Central memory CD4-positive, alpha-beta T cell (primary cell): ENCODE measurements around the gene RNF114.
"Not testable (repeated sequence)": the region's sequence is repeated elsewhere in the genome, so short reads cannot be mapped to it uniquely, and the experiment has no call there.

ENCODE experiments used
- DNase-seq: peaks from one replicate; pipeline ENCODE4 v3.0.0; 2022

RNF114 gene

DNA sequence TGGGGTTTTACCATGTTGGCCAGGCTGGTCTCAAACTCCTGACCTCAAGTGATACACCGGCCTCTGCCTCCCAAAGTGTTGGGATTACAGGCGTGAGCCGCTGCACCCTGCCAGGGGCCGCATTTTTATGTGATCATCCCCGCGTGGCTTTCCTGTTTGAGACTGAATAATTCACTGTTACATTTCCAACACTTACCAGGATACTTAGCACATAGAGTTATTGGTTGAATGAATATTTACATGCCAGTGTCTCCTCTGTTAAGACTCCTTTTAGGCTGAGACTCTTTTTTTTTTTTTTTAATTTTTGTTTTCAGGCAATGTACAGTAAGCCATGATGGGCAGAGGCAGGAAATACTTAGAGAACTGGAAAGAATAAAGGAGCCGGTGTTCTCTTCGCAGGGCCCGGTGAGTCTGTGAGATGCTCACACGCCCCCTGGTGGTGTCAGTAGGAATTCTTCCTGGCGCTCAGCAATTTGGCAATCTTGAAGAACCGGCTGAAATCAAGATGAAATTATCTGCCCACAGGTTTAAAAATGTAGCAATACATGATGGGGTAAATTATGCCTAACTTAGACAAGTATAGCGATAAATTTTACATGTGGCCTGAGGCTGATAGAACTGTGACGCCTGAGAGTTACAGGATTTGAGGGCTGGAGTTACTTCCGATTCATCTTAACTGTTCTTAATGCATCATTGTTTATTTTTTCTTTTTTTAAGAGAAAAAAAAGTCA lies 7.6 kb upstream of the RNF114 start:
- peak; percentile 73 for DNase-seq

DNA sequence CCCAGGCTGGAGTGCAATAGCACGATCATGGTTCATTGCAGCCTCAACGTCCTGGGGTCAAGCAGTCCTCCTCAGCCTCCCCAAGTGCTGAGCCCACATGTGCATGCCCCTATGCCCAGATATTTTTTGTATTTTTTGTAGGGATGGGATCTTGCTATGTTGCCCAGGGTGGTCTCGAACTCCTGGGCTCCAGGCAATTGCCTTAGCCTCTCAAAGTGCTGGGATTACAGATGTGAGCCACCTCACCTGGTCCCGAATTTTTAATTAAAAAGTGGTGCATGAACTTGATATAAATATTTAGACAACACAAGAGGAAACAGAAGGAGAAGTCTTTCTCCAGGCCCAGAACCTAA lies 7.1 kb upstream of the RNF114 start:
- no peak for DNase-seq

DNA sequence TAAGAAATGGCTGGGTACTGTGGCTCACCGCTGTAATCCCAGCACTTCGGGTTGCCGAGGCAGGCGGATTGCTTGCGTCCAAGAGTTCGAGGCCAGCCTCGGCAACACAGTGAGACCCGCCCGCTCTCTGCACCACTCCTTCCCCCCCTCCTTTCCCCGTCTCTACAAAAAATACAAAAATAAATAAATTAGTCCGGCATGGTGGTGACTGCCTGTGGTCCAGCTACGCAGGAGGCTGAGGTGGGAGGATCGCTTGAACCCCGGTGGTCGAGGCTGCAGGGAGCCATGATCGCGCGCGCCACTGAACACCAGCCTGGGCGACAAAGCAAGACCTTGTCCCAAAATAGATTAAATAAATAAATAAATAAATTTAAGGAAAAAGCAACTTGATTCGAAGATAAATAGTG lies 448 bp upstream of the RNF114 start:
- DNase-seq: no peak

DNA sequence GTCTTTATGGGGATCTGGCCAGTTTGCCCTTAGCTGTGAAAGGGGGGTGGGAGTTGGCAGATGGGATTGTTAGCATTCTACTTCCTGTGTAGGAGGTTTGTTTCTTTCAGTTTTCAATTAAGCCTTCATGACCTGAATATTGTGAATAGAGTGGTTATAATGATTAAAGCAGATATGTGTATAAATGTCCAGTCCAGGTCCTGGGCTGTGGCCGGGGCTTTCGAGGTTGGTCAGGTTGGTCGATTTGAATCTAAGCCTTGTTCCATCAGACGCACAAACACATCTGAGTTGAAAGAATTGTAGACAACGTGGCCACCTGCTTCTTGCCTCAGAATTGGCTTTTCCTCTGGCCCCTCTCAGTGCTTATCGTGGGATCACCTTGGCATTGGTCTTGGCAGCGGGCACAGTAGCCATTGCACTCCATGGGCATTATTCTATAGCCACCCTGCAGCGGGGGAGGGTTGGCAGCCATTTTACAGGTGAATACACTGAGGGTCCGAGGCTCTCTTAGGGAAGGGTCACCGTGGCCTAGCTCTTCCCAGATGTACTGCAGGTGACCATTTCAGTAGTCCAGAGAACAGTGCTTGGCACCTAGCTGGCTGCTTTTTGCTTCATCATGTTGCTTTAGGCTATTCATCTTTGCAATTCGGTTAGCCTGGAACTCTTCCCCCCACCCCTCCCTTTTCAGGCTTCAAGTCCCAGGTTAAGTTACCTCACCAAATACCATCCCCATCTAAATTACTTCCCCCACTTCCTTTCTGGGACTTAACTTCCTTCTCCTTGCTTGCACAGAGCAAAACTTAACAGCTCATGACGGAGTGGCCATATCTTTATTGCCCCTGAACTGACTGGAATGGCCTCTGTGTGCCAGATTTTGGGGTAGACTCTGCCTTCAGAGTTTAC lies 1.1 kb downstream of the RNF114 start:
- no peak for DNase-seq

DNA sequence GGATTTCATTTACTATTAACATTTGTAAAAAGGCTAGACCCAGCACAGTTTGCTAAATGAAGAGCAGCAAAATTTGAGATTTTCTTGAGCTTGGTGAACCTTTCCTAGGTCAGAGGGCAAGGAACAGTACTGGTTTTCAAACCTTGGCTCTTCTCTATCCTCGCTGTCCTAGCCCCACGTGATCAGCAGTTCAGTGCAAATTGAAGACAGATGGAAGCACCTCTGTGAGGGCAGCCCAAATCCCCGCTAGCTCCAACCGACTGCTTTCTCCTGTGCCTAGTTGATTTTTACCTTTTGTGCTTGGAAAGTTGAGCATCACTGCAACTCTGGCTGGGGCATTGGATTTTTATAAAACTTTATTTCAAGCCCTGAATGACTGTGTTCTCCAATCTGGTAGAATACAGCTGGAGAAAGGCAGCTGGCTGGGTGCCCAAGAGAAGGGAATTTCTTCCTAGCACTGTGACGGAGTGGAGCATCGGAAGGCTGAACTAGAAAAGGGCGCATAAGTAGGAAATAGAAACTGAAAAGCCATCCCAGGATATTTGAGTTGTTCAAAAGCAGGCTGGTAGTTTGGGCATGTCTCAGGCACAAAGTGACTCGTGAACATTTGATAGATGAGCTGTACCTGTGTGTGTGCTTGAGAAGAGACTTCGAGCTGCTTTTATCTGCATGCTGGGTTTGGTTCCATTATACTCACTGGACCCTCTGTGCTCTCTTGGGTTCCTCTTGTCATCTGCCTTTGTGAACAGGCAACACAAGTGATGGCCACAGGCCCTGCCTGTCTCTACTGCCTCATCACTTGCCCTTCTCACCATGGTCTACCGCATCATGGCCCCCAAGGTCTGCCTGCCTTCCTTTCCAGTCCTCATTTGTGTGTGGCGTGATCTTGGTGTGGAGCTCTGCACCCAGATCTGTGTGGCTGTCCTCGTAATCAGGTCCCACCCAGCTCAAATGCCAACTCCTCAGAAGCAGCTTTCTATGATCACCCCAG lies 2.3 kb downstream of the RNF114 start:
- DNase-seq: no peak

DNA sequence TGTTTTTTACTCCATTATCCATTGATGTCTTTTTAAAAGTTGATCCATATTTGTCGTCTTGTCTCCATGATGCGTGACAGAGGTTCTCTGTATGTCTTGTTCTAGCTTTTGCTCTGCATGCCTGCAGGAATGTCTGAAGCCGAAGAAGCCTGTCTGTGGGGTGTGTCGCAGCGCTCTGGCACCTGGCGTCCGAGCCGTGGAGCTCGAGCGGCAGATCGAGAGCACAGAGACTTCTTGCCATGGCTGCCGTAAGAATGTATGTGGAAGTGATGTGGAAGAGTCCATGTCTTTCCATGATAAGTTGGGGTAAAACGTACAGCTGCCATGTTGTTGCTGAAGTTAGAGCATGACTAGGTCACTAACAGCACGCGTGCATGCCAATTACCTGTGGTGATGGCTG lies 5.3 kb downstream of the RNF114 start:
- DNase-seq: no peak

DNA sequence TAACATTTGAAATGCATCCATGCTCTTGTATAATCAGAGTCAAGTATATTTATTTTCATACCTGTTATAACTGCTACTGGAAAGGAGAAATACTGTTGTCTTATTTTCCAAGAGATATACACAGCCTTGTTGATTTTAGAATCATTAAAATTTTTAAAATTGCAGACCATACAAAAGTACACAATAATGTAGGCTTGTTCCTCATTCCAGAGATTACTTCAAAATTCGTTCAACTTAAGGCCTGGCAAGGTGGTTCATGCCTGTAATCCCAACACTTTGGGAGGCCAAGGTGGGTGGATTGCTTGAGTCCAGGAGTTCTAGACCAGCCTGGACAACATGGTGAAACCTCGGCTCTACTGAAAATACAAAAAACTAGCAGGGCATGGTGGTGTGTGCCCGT lies 6.1 kb downstream of the RNF114 start:
- DNase-seq: no peak

DNA sequence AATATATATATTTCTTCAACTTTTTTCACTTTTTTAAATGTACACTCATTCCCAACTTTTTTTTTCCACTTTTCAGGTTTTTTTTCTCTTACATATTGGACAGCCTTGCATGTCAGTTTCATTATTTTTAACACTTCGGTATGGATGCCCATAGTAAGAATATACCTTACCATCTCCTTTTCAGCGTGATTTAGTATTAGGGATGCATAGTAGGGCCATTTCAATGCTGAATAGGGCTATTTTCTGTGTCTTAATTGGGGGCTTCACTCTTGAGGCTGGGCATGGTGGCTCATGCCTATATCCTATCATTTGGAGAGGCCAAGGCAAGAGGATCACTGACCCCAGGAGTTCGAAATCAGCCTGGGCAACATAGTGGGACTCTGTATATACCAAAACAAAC lies 6.7 kb downstream of the RNF114 start:
- no peak for DNase-seq

DNA sequence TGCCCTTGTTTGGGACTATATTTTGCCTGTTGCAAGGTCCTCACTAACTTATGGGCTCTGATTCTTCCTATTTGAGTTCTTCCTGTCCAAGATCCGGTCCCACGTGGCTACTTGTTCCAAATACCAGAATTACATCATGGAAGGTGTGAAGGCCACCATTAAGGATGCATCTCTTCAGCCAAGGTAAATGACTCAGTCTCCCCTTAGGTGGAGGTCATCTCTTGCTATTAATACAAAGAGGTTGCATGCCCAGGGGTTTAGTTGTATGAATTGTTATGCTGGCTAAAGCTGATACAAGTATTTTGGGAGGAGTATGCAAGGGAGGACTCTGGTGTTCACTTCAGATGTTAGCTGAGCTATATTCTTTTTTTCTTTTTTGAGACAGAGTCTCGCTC lies 9.1 kb downstream of the RNF114 start:
- DNase-seq: no peak

DNA sequence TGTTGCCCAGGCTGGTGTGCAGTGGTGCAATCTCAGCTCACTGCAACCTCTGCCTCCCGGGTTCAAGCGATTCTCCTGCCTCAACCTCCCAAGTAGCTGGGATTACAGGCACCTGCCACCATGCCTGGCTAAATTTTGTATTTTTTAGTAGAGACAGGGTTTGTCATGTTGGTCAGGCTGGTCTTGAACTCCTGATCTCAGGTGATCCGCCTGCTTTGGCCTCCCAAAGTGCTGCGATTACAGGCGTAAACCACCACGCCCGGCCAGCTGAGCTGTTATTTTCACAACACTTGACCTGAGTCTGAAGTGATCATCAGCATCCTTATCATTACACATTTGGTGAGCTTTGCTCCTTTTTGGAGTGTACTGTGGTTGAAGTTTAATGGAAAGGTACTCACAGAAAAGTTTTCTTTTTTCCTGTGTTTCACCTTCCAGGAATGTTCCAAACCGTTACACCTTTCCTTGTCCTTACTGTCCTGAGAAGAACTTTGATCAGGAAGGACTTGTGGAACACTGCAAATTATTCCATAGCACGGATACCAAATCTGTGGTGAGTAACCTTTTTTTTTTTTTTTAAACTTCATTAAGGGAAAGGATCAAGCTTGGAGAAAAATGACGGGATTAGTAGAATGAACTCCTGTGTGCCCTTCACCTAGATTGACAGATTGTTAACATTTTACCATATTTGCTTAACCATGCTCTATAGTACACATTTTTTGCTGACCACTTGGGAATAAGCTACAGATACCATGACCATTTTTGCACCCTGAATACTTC lies 9.7 kb downstream of the RNF114 start:
- DNase-seq: no peak

DNA sequence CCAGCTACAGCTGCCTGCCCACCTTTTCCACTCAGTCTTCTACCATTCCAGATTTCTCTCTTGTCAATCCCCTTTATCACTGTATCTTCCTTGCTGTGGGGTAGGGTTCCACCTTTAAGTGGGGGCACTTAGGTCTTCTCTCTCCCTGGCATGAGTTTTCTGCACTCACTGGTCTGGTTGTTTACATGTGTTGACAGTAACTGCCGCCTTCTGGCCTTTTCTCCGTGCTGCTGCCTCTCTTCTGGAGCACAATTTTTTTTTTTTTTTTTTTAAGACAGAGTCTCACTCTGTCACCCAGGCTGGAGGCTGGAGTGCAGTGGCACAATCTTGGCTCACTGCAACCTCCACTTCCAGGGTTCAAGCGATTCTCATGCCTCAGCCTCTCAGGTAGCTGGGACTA lies 12.0 kb downstream of the RNF114 start:
- no peak for DNase-seq

DNA sequence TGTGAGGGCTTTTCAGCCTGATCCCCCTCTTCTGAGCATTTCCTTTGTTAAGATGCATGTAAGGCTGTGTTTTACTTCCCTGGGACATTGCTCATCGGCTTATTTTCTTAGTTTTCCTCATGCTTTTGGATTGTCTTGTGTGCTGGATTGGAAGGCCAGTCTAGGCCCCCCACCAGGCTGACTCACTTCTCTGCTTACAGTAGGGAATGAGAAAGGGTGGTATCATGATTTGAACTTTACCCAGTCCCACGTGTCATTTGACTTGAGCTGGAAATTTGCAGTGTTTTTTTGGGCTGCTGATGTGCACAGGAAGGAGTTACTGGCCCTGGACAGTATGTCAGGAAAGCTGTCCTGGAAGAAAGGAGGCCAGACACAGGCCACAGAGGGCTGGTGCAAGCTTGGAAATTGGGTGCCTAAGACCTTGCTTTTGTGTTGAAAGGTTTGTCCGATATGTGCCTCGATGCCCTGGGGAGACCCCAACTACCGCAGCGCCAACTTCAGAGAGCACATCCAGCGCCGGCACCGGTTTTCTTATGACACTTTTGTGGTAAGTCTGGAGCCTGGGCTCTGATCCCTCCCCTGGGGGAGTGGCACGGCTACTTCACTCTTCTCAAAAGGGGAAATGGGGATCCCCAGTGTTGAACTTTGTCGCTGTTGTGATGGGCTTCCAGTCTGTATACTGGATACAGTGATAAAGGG lies 12.8 kb downstream of the RNF114 start:
- DNase-seq: no peak

DNA sequence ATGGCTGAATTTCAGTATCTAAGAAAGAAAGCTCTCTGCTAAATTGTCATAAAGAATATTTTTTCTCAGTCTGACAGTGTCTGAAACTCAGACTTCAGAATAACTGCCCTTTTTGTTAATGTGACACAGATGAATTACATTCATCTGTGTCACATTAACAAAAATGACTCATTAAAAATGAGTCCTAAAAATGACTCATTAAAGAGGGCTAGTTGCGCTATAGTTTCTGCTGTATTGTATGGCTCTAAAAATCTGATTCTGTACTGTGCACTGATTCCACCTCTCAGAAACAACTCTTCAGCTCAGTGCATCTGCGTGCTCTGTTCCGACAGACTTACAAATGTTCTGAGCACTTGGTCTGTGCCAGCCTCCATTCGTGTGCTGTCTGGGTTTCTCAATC lies 15.0 kb downstream of the RNF114 start:
- no peak for DNase-seq

DNA sequence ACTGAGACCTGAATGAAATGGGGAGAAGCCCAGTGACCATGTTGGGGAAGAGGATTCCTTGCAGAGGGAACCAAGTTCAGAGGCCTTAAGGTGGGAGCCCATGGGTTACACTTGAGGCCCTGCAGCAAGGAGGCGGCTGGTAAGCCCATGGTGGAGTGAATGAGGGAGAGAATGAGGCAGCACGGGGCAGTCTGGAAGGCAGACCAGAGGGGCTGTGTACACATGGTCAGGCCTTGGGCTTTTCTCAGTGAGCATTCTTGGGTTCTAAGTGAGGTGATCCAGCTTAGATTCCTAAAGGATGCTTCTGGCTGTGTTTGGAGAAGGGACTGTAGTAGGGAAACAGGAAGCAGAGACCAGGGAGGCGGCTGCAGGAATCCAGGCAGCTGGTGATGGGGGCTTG lies 19.0 kb downstream of the RNF114 start:
- DNase-seq: no peak

DNA sequence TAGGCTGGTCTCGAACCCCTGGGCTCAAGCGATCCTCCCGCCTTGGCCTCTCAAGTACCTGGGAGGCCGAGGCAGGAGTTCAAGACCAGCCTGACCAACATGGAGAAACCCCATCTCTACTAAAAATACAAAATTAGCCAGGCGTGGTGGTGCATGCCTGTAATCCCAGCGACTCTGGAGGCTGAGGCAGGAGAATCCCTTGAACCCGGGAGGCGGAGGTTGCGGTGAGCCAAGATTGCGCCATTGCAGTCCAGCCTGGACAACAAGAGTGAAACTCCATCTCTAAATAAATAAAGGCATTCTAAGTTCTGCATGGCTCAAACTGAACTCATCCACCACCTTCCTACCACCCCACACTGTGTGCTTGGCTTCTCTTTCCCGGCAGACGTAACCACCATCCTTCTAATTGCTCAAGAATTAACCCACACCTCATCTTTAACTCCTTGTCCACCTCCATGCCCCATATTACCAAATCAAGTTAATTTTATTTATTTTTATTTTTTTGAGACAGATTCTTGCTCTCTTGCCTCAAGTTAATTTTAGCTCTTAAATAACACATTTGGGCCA lies 19.7 kb downstream of the RNF114 start:
- not testable (repeated sequence) for DNase-seq

DNA sequence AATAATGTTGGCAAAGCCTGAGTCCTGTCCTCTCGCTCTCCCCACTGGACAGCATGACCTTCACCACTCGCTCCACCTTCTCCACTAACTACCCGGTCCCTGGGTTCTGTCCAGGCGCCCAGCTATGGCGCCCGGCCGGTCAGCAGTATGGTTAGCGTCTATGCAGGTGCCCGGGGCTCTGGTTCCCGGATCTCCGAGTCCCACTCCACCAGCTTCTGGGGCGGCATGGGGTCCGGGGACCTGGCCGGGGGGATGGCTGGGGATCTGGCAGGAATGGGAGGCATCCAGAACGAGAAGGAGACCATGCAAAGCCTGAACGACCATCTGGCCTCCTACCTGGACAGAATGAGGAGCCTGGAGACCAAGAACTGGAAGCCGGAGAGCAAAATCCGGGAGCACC lies 20.5 kb downstream of the RNF114 start:
- DNase-seq: no peak

DNA sequence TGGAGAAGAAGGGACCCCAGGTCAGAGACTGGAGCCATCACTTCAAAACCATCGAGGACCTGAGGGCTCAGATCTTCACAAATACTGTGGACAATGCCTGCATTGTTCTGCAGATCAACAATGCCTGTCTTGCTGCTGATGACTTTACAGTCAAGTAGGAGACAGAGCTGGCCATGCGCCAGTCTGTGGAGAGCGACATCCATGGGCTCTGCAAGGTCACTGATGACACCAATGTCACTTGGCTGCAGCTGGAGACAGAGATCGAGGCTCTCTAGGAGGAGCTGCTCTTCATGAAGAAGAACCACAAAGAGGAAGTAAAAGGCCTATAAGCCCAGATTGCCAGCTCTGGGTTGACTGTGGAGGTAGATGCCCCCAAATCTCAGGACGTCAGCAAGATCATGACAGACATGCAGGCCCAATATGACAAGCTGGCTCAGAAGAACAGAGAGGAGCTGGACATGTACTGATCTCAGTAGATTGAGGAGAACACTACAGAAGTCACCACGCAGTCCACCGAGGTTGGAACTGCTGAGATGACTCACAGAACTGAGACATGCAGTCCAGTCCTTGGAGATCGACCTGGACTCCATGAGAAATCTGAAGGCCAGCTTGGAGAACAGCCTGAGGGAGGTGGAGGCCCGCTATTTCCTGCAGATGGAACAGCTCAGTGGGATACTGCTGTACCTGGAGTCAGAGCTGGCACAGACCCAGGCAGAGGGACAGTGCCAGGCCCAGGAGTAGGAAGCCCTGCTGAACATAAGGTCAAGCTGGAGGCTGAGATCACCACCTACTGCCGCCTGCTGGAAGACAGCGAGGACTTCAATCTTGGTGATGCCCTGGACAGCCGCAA lies 21.1 kb downstream of the RNF114 start:
- DNase-seq: not testable (repeated sequence)

DNA sequence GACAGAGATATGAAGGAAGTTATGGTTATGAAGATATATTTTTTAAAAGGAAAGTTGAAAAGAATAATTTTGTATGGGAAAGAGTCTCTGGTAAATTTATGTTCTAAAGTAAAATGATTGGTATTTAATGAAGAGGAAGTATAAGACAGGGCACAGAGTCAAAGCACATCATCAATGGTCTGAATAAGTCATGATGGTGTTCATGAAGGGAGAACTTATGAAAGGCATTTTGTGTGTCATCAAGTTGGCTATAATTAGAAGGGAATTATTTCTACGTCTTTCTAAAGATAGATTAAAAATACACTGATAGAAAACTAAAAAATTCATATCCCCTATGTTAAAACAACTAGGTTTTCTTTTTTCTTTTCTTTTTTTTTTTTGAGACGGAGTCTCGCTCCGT lies 25.2 kb downstream of the RNF114 start:
- no peak for DNase-seq

DNA sequence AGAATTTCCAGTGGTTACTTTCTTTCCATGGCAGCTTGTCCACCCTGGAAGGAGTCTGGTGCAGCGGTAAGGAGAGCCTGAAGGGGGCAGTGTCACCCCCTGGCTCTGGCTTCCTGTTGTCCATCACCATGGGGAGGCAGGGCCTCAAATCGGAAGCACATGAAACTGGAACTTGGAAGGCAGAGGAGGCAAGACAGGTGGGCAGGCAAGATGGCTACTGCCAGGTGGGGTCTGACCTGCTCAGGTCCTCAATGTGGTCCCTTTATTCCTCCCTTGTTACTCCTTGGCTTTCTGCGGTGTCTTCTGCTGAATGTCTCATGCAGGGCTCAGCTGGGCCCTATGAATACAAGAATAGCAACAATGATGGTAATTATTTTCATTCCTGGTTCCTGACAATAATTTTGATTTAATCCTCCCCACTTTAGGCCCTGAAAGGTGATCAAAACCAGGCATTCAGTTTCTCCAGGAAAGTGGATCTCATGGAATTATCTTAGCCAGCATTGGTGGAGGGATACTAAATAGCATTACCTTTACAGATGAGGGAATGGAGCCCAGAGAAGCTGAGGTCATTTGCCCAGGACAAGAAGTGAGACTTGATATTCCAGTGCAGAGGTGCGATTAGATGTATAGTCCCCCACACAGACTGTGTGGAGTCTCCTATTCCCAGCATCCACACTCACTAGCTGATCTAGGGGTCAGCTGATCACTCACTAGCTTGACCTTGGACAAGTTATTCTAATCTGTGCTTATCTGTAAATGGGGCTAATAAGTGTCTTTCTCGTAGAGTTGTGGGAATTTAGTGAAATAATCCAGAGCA lies 29.0 kb downstream of the RNF114 start:
- no peak for DNase-seq
